ENCODE results near the gene AIRE.

DNA sequence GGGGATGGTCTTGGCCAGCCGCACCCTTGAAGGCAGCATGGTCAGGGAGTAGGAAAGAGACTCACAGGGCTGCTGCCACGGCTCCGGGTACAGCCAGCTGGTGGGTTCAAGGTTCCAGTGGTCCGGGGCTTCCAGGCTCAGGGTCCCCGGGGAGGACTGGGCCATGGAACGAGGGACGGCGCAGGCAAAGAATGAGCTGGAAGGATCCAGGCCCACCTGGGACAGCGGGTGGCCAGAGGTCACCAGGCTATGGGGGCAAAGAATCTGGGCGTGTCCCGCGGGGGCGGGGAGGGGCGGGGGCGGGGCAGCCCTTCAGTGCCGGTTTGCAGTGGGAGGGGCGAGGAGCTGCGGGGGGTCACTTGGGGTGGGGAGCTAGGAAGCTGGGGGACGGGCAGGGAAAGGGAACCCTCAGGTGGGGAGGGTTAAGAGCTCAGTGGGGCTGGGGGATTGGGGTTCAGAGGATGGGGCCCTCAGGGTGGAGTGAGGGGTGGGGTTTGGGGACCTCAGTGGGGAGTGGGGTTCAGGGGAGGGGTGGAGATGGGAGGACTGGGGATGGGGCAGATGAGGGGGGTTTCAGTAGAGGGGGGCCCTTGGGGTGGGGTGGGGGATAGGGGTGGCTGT lies 23.9 kb upstream of the AIRE start, which contains the start of gene DNMT3L:
- TF ChIP-seq, protein P1, sequence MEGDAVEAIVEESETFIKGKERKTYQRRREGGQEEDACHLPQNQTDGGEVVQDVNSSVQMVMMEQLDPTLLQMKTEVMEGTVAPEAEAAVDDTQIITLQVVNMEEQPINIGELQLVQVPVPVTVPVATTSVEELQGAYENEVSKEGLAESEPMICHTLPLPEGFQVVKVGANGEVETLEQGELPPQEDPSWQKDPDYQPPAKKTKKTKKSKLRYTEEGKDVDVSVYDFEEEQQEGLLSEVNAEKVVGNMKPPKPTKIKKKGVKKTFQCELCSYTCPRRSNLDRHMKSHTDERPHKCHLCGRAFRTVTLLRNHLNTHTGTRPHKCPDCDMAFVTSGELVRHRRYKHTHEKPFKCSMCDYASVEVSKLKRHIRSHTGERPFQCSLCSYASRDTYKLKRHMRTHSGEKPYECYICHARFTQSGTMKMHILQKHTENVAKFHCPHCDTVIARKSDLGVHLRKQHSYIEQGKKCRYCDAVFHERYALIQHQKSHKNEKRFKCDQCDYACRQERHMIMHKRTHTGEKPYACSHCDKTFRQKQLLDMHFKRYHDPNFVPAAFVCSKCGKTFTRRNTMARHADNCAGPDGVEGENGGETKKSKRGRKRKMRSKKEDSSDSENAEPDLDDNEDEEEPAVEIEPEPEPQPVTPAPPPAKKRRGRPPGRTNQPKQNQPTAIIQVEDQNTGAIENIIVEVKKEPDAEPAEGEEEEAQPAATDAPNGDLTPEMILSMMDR (IDR thresholded peaks at IDR 0.05) = no peak
- TF ChIP-seq POLR2A (IDR thresholded peaks at IDR 0.05) = no peak
